Activated CD8-positive, alpha-beta memory T cell treated with anti-CD3 and anti-CD28 coated beads, Interleukin-2, amount 10 ng/mL, durations not matched to agents 7 days and 5 days (primary cell): ENCODE data around the gene C4orf50. TPM values are rescaled to one million over a fixed set of nuclear protein-coding genes. Genes with fewer than 3 reads are reported as not detected.

Experiments used
- ATAC-seq: fragments of 150-1000 bp; cut with Tn5 transposase; one replicate; pipeline ENCODE4 v1.10.0; 2021; ENCODE audit warnings: moderate library complexity
- CTCF ChIA-PET: fragments of 350-600 bp; sonication (Branson Sonifier 250); formaldehyde crosslinking; loops from one replicate; lab custom pipeline; 2021; ENCODE audit warnings: antibody characterized with exemption; lab: Charles Lee
- DNase-seq: peaks from one replicate; pipeline ENCODE4 v3.0.0-alpha.2; 2020
- H3K27ac Mint-ChIP-seq: one replicate; pipeline ENCODE4 v1.8.0; 2021; ENCODE audit warnings: mild to moderate bottlenecking, mixed read lengths
- H3K27me3 Mint-ChIP-seq: one replicate; pipeline ENCODE4 v1.8.0; 2021; ENCODE audit warnings: mixed read lengths
- H3K36me3 Mint-ChIP-seq: one replicate; pipeline ENCODE4 v1.8.0; 2021; ENCODE audit warnings: mild to moderate bottlenecking, mixed read lengths
- H3K4me1 Mint-ChIP-seq: one replicate; pipeline ENCODE4 v1.8.0; 2021; ENCODE audit warnings: mixed read lengths
- H3K4me3 Mint-ChIP-seq: one replicate; pipeline ENCODE4 v1.8.0; 2021; ENCODE audit warnings: mild to moderate bottlenecking, moderate library complexity, mixed read lengths
- H3K9me3 Mint-ChIP-seq: one replicate; pipeline ENCODE4 v1.8.0; 2022; ENCODE audit warnings: low read depth, mixed read lengths
- total RNA-seq, 2 experiments: library from RNA; stranded (reverse); gene quantifications; one replicate each; pipeline ENCODE4 v1.2.3, GENCODE V29; 2021

Gene C4orf50
- total RNA-seq, 2 experiments from 2014 or later: 0.82 to 1.1 TPM

- Mint-ChIP-seq H3K4me1 (no peaks in the 10 kb centered on the region), H3K9me3 (no peaks in the 10 kb centered on the region), H3K4me3 (no peak overlapping the region), H3K36me3 (no peaks in the 10 kb centered on the region), H3K27ac (no peak overlapping the region), H3K27me3 (no peaks in the 10 kb centered on the region)
- DNase-seq (no peak), ATAC-seq (no peak)
- CTCF ChIA-PET: interaction anchor here (0.9 to 1.6 kb wide), 6 partner anchors 9 to 26 kb away, joined by 3 to 6 read pairs (median 3); no protein-coding TSS in a partner anchor
Observed at GRCh38 chr4:6020613-6021012, 2.4 kb upstream of the C4orf50 start.

GRCh38 chr4:6019316-6020263, 1.4 kb upstream of the C4orf50 start:
- CTCF ChIA-PET: interaction anchor here (0.9 to 1.6 kb wide), 8 partner anchors 8 to 25 kb away, joined by 3 to 6 read pairs (median 3); no protein-coding TSS in a partner anchor
- H3K27ac Mint-ChIP-seq: no peak overlapping the region

GRCh38 chr4:6017800-6018199, 431 bp downstream of the C4orf50 start:
- ATAC-seq (no peak), DNase-seq (no peak)
- H3K36me3 Mint-ChIP-seq: no peaks in the 10 kb centered on the region
- H3K4me3 Mint-ChIP-seq: no peak overlapping the region
- H3K9me3 Mint-ChIP-seq: no peaks in the 10 kb centered on the region
- no peaks in the 10 kb centered on the region for H3K27me3 Mint-ChIP-seq
- no peaks in the 10 kb centered on the region for H3K4me1 Mint-ChIP-seq
- H3K27ac Mint-ChIP-seq: no peak overlapping the region
- CTCF ChIA-PET: interaction anchor here (1.4 to 1.6 kb wide), 2 partner anchors 13 to 19 kb away, joined by 3 to 4 read pairs; no protein-coding TSS in a partner anchor

More at GRCh38 chr4:6019316-6020263, 1.4 kb upstream of the C4orf50 start:
- Mint-ChIP-seq H3K9me3 (no peaks in the 10 kb centered on the region), H3K27me3 (no peaks in the 10 kb centered on the region), H3K4me1 (no peaks in the 10 kb centered on the region), H3K36me3 (no peaks in the 10 kb centered on the region), H3K4me3 (no peak overlapping the region)
- DNase-seq (no peak), ATAC-seq (no peak)

- DNase-seq (no peak), ATAC-seq (no peak)
- Mint-ChIP-seq H3K4me1 (no peaks in the 10 kb centered on the region), H3K27me3 (no peaks in the 10 kb centered on the region), H3K36me3 (no peaks in the 10 kb centered on the region), H3K27ac (no peak overlapping the region), H3K4me3 (no peak overlapping the region), H3K9me3 (no peaks in the 10 kb centered on the region)
- CTCF ChIA-PET: no interaction called here
Observed at GRCh38 chr4:6017030-6017429, 1.2 kb downstream of the C4orf50 start.

GRCh38 chr4:6013564-6013963, 4.7 kb downstream of the C4orf50 start:
- Mint-ChIP-seq H3K9me3 (no peaks in the 10 kb centered on the region), H3K4me1 (peaks cover 5% of the 10 kb centered on the region), H3K4me3 (no peak overlapping the region), H3K27me3 (peaks cover 25% of the 10 kb centered on the region), H3K27ac (no peak overlapping the region), H3K36me3 (no peaks in the 10 kb centered on the region)
- no peak for DNase-seq
- no peak for ATAC-seq
- CTCF ChIA-PET: interaction anchor here (2.8 to 3.3 kb wide), 2 partner anchors 15 kb away, joined by 12 to 15 read pairs; no protein-coding TSS in a partner anchor

GRCh38 chr4:6012200-6012599, 6.0 kb downstream of the C4orf50 start:
- no peak for ATAC-seq

GRCh38 chr4:6011686-6012085, 6.5 kb downstream of the C4orf50 start:
- CTCF ChIA-PET: interaction anchor here (0.9 to 3.3 kb wide), 4 partner anchors 9 to 319 kb away, joined by 3 to 15 read pairs (median 4); no protein-coding TSS in a partner anchor
- Mint-ChIP-seq H3K9me3 (no peaks in the 10 kb centered on the region), H3K4me1 (peaks cover 5% of the 10 kb centered on the region), H3K36me3 (no peaks in the 10 kb centered on the region), H3K27me3 (peaks cover 33% of the 10 kb centered on the region), H3K4me3 (no peak overlapping the region), H3K27ac (no peak overlapping the region)
- DNase-seq (no peak), ATAC-seq (no peak)

More at GRCh38 chr4:6012200-6012599, 6.0 kb downstream of the C4orf50 start:
- CTCF ChIA-PET: interaction anchor here (0.9 to 3.3 kb wide), 3 partner anchors 14 to 319 kb away, joined by 3 to 15 read pairs (median 4); no protein-coding TSS in a partner anchor
- no peak overlapping the region for H3K4me3 Mint-ChIP-seq
- H3K27me3 Mint-ChIP-seq: peaks cover 30% of the 10 kb centered on the region
- no peak overlapping the region for H3K27ac Mint-ChIP-seq
- H3K4me1 Mint-ChIP-seq: peaks cover 5% of the 10 kb centered on the region
- no peaks in the 10 kb centered on the region for H3K9me3 Mint-ChIP-seq
- H3K36me3 Mint-ChIP-seq: no peaks in the 10 kb centered on the region
- no peak for DNase-seq

GRCh38 chr4:6011271-6011671, 7.0 kb downstream of the C4orf50 start:
- Mint-ChIP-seq H3K27me3 (peaks cover 37% of the 10 kb centered on the region), H3K36me3 (no peaks in the 10 kb centered on the region), H3K27ac (no peak overlapping the region), H3K4me1 (peaks cover 5% of the 10 kb centered on the region), H3K4me3 (no peak overlapping the region), H3K9me3 (no peaks in the 10 kb centered on the region)
- CTCF ChIA-PET: interaction anchor here (1.0 to 3.3 kb wide), 3 partner anchors 9 to 320 kb away, joined by 3 to 15 read pairs (median 4); no protein-coding TSS in a partner anchor
- no peak for DNase-seq
- ATAC-seq: no peak

- no peak for ATAC-seq
Observed at GRCh38 chr4:6010789-6011188, 7.4 kb downstream of the C4orf50 start.

GRCh38 chr4:6009452-6009851, 8.8 kb downstream of the C4orf50 start:
- H3K27me3 Mint-ChIP-seq: peaks cover 37% of the 10 kb centered on the region
- no peaks in the 10 kb centered on the region for H3K36me3 Mint-ChIP-seq
- peaks cover 5% of the 10 kb centered on the region for H3K4me1 Mint-ChIP-seq
- ATAC-seq (no peak), DNase-seq (no peak)
- no peaks in the 10 kb centered on the region for H3K9me3 Mint-ChIP-seq
- H3K27ac Mint-ChIP-seq: no peak overlapping the region
- H3K4me3 Mint-ChIP-seq: no peak overlapping the region
- CTCF ChIA-PET: interaction anchor here (1.6 kb wide), 1 partner anchor 12 kb away, joined by 14 read pairs; no protein-coding TSS in a partner anchor

More at GRCh38 chr4:6010789-6011188, 7.4 kb downstream of the C4orf50 start:
- no peaks in the 10 kb centered on the region for H3K9me3 Mint-ChIP-seq
- no peak overlapping the region for H3K27ac Mint-ChIP-seq
- peaks cover 37% of the 10 kb centered on the region for H3K27me3 Mint-ChIP-seq
- CTCF ChIA-PET: interaction anchor here (1.1 to 3.3 kb wide), 2 partner anchors 9 to 12 kb away, joined by 4 to 15 read pairs; no protein-coding TSS in a partner anchor
- peaks cover 5% of the 10 kb centered on the region for H3K4me1 Mint-ChIP-seq
- no peaks in the 10 kb centered on the region for H3K36me3 Mint-ChIP-seq
- DNase-seq: no peak
- H3K4me3 Mint-ChIP-seq: no peak overlapping the region

GRCh38 chr4:6008766-6009385, 9.4 kb downstream of the C4orf50 start:
- Mint-ChIP-seq H3K4me1 (peaks cover 5% of the 10 kb centered on the region), H3K4me3 (no peak overlapping the region), H3K36me3 (no peaks in the 10 kb centered on the region), H3K27ac (no peak overlapping the region), H3K27me3 (peaks cover 37% of the 10 kb centered on the region), H3K9me3 (no peaks in the 10 kb centered on the region)
- DNase-seq (no peak), ATAC-seq (no peak)
- CTCF ChIA-PET: interaction anchor here (1.6 kb wide), 1 partner anchor 11 kb away, joined by 14 read pairs; no protein-coding TSS in a partner anchor

- CTCF ChIA-PET: interaction anchor here (1.6 kb wide), 1 partner anchor 10 kb away, joined by 14 read pairs; no protein-coding TSS in a partner anchor
- H3K4me1 Mint-ChIP-seq: peaks cover 5% of the 10 kb centered on the region
- no peaks in the 10 kb centered on the region for H3K9me3 Mint-ChIP-seq
- H3K27me3 Mint-ChIP-seq: peaks cover 37% of the 10 kb centered on the region
- H3K36me3 Mint-ChIP-seq: no peaks in the 10 kb centered on the region
- no peak overlapping the region for H3K27ac Mint-ChIP-seq
- ATAC-seq: no peak
- DNase-seq: no peak
- no peak overlapping the region for H3K4me3 Mint-ChIP-seq
Observed at GRCh38 chr4:6008092-6008551, 10.1 kb downstream of the C4orf50 start.

- Mint-ChIP-seq H3K9me3 (no peaks in the 10 kb centered on the region), H3K27me3 (peaks cover 31% of the 10 kb centered on the region), H3K36me3 (no peaks in the 10 kb centered on the region), H3K4me1 (no peaks in the 10 kb centered on the region), H3K27ac (no peak overlapping the region), H3K4me3 (no peak overlapping the region)
- no peak for ATAC-seq
- CTCF ChIA-PET: interaction anchor here (1.0 to 1.3 kb wide), 2 partner anchors 13 to 15 kb away, joined by 3 read pairs; partner anchors contain the start of gene C4orf50
- no peak for DNase-seq
Observed at GRCh38 chr4:6005175-6005574, 13.1 kb downstream of the C4orf50 start.
